Mammary epithelial cell (primary cell): Measurements from ENCODE around the gene TJP2.

Experiments used
- CTCF ChIP-seq, 2 donors: IDR thresholded peaks in 1 of 2; conservative IDR thresholded peaks in 1 of 2; 2 replicates each; pipeline ENCODE4 v1.5.1; 2011 to 2012; ENCODE audit warnings: inconsistent platforms in 2 of 2, low read length in 2 of 2, mild to moderate bottlenecking in 2 of 2, control low read depth in 1 of 2, low read depth in 1 of 2; ENCODE audit not compliant: insufficient read depth in 1 of 2; ENCODE audit errors: extremely low read depth in 1 of 2
- EZH2 ChIP-seq: IDR thresholded peaks from 2 replicates; pipeline ENCODE4 v1.6.1; 2012; ENCODE audit warnings: low read length, inconsistent platforms, borderline replicate concordance

GRCh38 chr9:69292078-69292477, 118.0 kb downstream of the TJP2 start:
- peak; percentile 10 to 20 for TF ChIP-seq CTCF (conservative IDR thresholded peaks at IDR 0.05 in 1 of 2, IDR thresholded peaks at IDR 0.05 in 1 of 2; ENCODE audit: extremely low read depth in 1 of 2, insufficient read depth in 1 of 2, low read depth in 1 of 2, low read length in 2 of 2)
- no peak for TF ChIP-seq EZH2
